Stimulated activated CD8-positive, alpha-beta memory T cell treated with anti-CD3 and anti-CD28 coated beads, Interleukin-2, amount 100 ng/mL, for 1 hour (primary cell): ENCODE data around the gene KDM3A.

Experiments
- DNase-seq, 2 donors: peaks; one replicate each; pipeline ENCODE4 v3.0.0-alpha.2; 2020; ENCODE audit warnings: low read depth in 2 of 2

KDM3A gene

GRCh38 chr2:86440631-86441391 is at the start of gene KDM3A:
KDM3A (plus strand) TSS chr2:86441371; CDS start chr2:86442048, 677 bp downstream.
- DNase-seq = peak; percentile 98 to 99

- no peak for DNase-seq
These were observed 48.2 kb upstream of the KDM3A start for GRCh38 chr2:86392873-86393518.

- DNase-seq = no peak
These were observed 47.4 kb upstream of the KDM3A start for GRCh38 chr2:86393521-86394491.

GRCh38 chr2:86396291-86396785 is 44.8 kb upstream of the KDM3A start:
- DNase-seq = no peak

GRCh38 chr2:86397986-86398385 is 43.2 kb upstream of the KDM3A start:
- DNase-seq = no peak

GRCh38 chr2:86398500-86399474 is 42.4 kb upstream of the KDM3A start:
- no peak for DNase-seq

- no peak for DNase-seq
These were observed 40.9 kb upstream of the KDM3A start for GRCh38 chr2:86400321-86400720.

GRCh38 chr2:86410581-86410980 is 30.6 kb upstream of the KDM3A start:
- no peak for DNase-seq

GRCh38 chr2:86411396-86411795 is 29.8 kb upstream of the KDM3A start:
- no peak for DNase-seq

- no peak for DNase-seq
These were observed 29.2 kb upstream of the KDM3A start for GRCh38 chr2:86412007-86412406.

- DNase-seq = no peak
These were observed 27.7 kb upstream of the KDM3A start for GRCh38 chr2:86413296-86414094.

GRCh38 chr2:86414996-86415395 is 26.2 kb upstream of the KDM3A start:
- DNase-seq = no peak

- DNase-seq = no peak
These were observed 25.0 kb upstream of the KDM3A start for GRCh38 chr2:86416146-86416545.

GRCh38 chr2:86417961-86418360 is 23.2 kb upstream of the KDM3A start:
- no peak for DNase-seq

GRCh38 chr2:86420913-86421312 is 20.3 kb upstream of the KDM3A start:
- DNase-seq = no peak

- DNase-seq = no peak
These were observed 14.9 kb upstream of the KDM3A start for GRCh38 chr2:86426271-86426670.

- no peak for DNase-seq
These were observed 11.8 kb upstream of the KDM3A start for GRCh38 chr2:86429335-86429734.

GRCh38 chr2:86430368-86430767 is 10.8 kb upstream of the KDM3A start:
- no peak for DNase-seq

GRCh38 chr2:86433137-86433536 is 8.0 kb upstream of the KDM3A start:
- DNase-seq = no peak

- DNase-seq = no peak
These were observed 6.9 kb upstream of the KDM3A start for GRCh38 chr2:86434290-86434689.
